Activated B cell treated with CpG ODN at 0.5 μM for 24 hours (primary cell): ENCODE measurements around the gene PCDHGA3. TPM values are rescaled to one million over a fixed set of nuclear protein-coding genes. Genes with fewer than 3 reads are reported as not detected.
"Not testable (repeated sequence)": the region's sequence is repeated elsewhere in the genome, so short reads cannot be mapped to it uniquely, and the experiment has no call there.

Experiments used
- ATAC-seq: fragments of 200-7000 bp; cut with Tn5 transposase; one replicate; pipeline ENCODE4 v1.10.0; 2021; ENCODE audit warnings: low read depth, mild to moderate bottlenecking, moderate library complexity
- CTCF ChIA-PET: fragments of 350-600 bp; sonication (Branson Sonifier 250); formaldehyde crosslinking; loops from one replicate; lab custom pipeline; 2021; ENCODE audit warnings: antibody characterized with exemption; lab: Charles Lee
- POLR2A ChIA-PET: fragments of 350-600 bp; sonication (Branson Sonifier 250); formaldehyde crosslinking; loops from one replicate; lab custom pipeline; 2021; ENCODE audit warnings: antibody characterized with exemption; lab: Charles Lee
- DNase-seq: peaks from one replicate; pipeline ENCODE4 v3.0.0; 2022
- H3K27ac Mint-ChIP-seq: one replicate; pipeline ENCODE4 v1.8.0; 2020; ENCODE audit warnings: mixed read lengths
- H3K27me3 Mint-ChIP-seq: one replicate; pipeline ENCODE4 v1.8.0; 2021; ENCODE audit warnings: mixed read lengths
- H3K36me3 Mint-ChIP-seq: one replicate; pipeline ENCODE4 v1.8.0; 2021; ENCODE audit warnings: low read depth, mixed read lengths
- H3K4me1 Mint-ChIP-seq: one replicate; pipeline ENCODE4 v1.8.0; 2021; ENCODE audit warnings: mixed read lengths
- H3K4me3 Mint-ChIP-seq: one replicate; pipeline ENCODE4 v1.8.0; 2020; ENCODE audit warnings: mild to moderate bottlenecking, mixed read lengths
- H3K9me3 Mint-ChIP-seq: one replicate; pipeline ENCODE4 v1.8.0; 2020; ENCODE audit warnings: mixed read lengths
- intact Hi-C: fragments of 100-400 bp; cut with micrococcal nuclease; formaldehyde crosslinking; loops from one replicate; pipeline ENCODE4 v1.15.1; 2024
- total RNA-seq: library from RNA; stranded (reverse); gene quantifications from 2 replicates; pipeline ENCODE4 v1.2.3, GENCODE V29; 2022
- TF ChIP-seq, protein P1 (sequence below): fragments of 200-600 bp; IDR thresholded peaks from one replicate; pipeline ENCODE4 v1.8.0; 2022; ENCODE audit warnings: antibody characterized with exemption, mild to moderate bottlenecking

The PCDHGA3 gene
- total RNA-seq, result 0.20 and 0.51 TPM in 2 replicates

DNA sequence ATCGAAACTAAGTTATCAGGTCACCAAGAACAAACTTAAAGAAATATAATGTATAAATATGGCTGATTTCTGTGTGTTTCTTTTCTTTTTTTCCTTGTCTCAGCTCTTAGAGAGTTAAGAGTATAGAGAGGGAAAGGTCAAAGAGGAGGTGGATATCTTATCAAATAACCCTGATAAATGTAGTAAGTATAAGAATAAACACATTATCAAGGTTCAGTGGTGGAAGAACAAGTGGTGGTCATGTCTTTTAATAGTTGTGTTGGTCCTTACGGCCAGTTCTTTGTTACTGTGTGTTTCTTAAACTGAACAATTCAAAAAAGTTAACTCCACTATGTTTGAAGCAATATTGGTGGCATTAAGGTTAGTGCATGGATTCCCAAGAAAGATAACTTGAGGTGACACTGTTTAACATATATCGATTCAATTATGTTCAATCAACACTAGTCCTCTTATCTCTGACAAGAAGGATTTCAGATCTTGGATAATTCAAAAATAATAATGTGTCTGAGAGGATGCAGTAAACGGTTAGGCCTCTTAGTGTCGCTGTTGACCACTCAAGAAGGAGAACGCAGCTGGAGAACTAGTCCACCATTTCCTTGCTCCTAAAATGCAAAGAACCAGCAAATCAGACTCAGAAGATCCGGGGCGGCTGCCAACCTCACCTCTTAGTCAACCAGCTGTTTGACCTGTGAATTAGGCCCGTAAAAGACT lies at the start of gene PCDHGA3:
Gene PCDHGA3, plus strand, starts transcription at position 588 of the 711 bp plus-strand sequence. CDS start 205 bp downstream, outside the sequence.
- H3K4me3 Mint-ChIP-seq, result peak within 1 kb of the TSS; percentile 7
- TF ChIP-seq, protein P1, sequence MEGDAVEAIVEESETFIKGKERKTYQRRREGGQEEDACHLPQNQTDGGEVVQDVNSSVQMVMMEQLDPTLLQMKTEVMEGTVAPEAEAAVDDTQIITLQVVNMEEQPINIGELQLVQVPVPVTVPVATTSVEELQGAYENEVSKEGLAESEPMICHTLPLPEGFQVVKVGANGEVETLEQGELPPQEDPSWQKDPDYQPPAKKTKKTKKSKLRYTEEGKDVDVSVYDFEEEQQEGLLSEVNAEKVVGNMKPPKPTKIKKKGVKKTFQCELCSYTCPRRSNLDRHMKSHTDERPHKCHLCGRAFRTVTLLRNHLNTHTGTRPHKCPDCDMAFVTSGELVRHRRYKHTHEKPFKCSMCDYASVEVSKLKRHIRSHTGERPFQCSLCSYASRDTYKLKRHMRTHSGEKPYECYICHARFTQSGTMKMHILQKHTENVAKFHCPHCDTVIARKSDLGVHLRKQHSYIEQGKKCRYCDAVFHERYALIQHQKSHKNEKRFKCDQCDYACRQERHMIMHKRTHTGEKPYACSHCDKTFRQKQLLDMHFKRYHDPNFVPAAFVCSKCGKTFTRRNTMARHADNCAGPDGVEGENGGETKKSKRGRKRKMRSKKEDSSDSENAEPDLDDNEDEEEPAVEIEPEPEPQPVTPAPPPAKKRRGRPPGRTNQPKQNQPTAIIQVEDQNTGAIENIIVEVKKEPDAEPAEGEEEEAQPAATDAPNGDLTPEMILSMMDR, result no peak
- H3K27ac Mint-ChIP-seq, result no peak within 1 kb of the TSS
- CTCF ChIA-PET, result interaction anchor here (1.1 kb wide), 1 partner anchor 224 kb away, joined by 3 read pairs; no protein-coding TSS in a partner anchor
- ATAC-seq (no peak), DNase-seq (no peak)
- peaks cover 50% of the 10 kb centered on the region for H3K27me3 Mint-ChIP-seq
- POLR2A ChIA-PET, result no interaction called here
- H3K9me3 Mint-ChIP-seq, result peaks cover 30% of the 10 kb centered on the region
- intact Hi-C loops, result no loop called here
- no peaks in the 10 kb centered on the region for H3K4me1 Mint-ChIP-seq
- H3K36me3 Mint-ChIP-seq, result peaks cover 2% of the 10 kb centered on the region

DNA sequence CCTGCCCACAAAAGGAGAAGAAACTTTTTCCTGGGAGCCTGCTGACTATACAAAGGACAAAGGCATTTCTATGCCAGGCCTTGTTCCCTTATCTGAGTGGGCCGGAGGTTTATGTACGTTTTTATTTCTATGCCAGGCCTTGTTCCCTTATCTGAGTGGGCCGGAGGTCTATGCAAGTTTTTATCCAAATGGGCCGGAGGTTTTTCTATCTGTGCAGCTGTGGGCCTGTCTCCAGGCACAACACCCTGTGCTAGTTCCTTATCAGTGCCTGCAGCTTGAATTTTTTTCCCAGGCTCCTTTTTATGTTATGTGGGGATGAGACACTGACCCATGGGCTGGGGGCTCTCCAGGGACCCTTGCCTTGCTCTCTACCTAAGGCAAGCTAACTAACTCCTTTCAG lies 45.3 kb upstream of the PCDHGA3 start:
- POLR2A ChIA-PET, result no interaction called here
- peaks cover 39% of the 10 kb centered on the region for H3K9me3 Mint-ChIP-seq
- CTCF ChIA-PET, result no interaction called here

DNA sequence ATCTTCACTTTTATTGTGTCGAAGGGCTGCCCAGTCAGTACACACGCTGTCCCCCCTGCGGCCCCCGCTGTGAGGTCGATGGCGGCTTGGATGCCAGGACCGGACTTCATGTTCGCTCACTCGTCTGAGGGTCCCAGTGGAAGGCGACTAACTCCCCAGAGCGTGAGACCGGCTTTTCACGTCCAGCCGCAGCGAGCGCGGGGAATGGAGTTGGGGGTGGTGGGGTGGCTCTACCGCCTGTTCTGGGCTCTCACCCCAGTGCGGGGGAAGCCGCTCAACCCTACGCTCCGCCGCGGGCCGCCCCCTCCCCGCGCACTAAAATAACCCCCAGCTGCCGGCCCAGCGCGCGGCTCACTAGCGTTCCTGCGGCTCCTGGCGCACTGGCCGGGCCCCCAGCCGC lies 39.9 kb upstream of the PCDHGA3 start, which contains the start of gene SLC25A2:
Gene SLC25A2, minus strand, starts transcription at position 294 of the 400 bp plus-strand sequence. Its CDS starts 184 bp downstream, at position 110.
- ATAC-seq (no peak), DNase-seq (no peak)
- Mint-ChIP-seq H3K36me3 (peaks cover 44% of the 10 kb centered on the region), H3K4me1 (no peaks in the 10 kb centered on the region), H3K27me3 (no peaks in the 10 kb centered on the region), H3K9me3 (peaks cover 26% of the 10 kb centered on the region), H3K27ac (no peak within 1 kb of the TSS), H3K4me3 (no peak within 1 kb of the TSS)
- intact Hi-C loops, result no loop called here
- ChIA-PET CTCF (no interaction called here), POLR2A (no interaction called here)
- TF ChIP-seq, protein P1, result no peak

More for the DNA sequence above, 45.3 kb upstream of the PCDHGA3 start:
- no peaks in the 10 kb centered on the region for H3K27me3 Mint-ChIP-seq
- H3K36me3 Mint-ChIP-seq, result peaks cover 57% of the 10 kb centered on the region
- TF ChIP-seq, protein P1, result no peak
- intact Hi-C loops, result no loop called here
- DNase-seq, result no peak
- ATAC-seq, result no peak
- H3K4me1 Mint-ChIP-seq, result no peaks in the 10 kb centered on the region
- H3K27ac Mint-ChIP-seq, result no peak overlapping the region
- H3K4me3 Mint-ChIP-seq, result no peak overlapping the region

DNA sequence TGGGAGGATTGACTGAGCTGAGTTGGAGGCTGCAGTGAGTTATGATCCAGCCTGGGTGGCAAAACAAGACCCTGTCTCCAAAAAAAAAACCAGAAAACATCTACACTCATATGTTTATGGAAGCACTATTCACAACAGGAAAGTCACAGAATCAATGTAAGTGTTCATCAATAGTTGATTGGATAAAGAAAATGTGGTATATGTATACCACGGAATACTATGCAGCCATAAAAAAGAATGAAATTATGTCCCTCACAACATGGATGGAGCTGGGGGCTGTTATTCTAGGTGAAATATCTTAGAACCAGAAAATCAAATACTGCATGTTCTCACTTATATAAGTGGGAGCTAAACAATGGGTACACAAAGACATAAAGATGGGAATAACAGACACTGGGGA lies 37.0 kb upstream of the PCDHGA3 start:
- CTCF ChIA-PET, result no interaction called here
- ATAC-seq (no peak), DNase-seq (no peak)
- Mint-ChIP-seq H3K27me3 (no peaks in the 10 kb centered on the region), H3K36me3 (peaks cover 56% of the 10 kb centered on the region), H3K4me1 (no peaks in the 10 kb centered on the region), H3K27ac (no peak overlapping the region), H3K9me3 (peaks cover 36% of the 10 kb centered on the region), H3K4me3 (no peak overlapping the region)
- intact Hi-C loops, result no loop called here
- POLR2A ChIA-PET, result no interaction called here
- TF ChIP-seq, protein P1, result no peak

DNA sequence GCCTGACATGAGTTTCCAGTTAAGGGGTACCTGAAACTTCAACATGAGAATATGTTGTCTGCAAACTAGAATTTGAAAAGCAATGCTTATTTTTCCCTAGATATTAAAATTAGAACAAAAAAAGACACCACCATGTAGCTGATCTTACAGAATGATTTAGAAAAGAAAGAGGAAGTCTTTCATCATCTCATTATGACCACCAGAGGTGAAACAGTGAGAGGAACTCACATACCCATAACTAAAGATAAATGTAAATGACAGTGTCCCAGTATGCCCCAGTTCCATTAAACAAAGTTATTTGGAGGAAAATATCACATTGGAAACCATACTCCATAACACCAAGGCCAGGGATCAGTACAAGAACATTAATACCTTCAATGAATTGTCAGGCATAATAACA lies 29.9 kb upstream of the PCDHGA3 start:
- CTCF ChIA-PET, result interaction anchor here (0.7 kb wide), 1 partner anchor 211 kb away, joined by 3 read pairs; no protein-coding TSS in a partner anchor
- H3K4me3 Mint-ChIP-seq, result no peak overlapping the region
- ATAC-seq (no peak), DNase-seq (no peak)
- H3K27ac Mint-ChIP-seq, result no peak overlapping the region
- peaks cover 17% of the 10 kb centered on the region for H3K4me1 Mint-ChIP-seq
- intact Hi-C loops, result no loop called here
- peaks cover 50% of the 10 kb centered on the region for H3K9me3 Mint-ChIP-seq
- no peaks in the 10 kb centered on the region for H3K27me3 Mint-ChIP-seq
- H3K36me3 Mint-ChIP-seq, result peaks cover 85% of the 10 kb centered on the region
- TF ChIP-seq, protein P1, result no peak
- POLR2A ChIA-PET, result no interaction called here

DNA sequence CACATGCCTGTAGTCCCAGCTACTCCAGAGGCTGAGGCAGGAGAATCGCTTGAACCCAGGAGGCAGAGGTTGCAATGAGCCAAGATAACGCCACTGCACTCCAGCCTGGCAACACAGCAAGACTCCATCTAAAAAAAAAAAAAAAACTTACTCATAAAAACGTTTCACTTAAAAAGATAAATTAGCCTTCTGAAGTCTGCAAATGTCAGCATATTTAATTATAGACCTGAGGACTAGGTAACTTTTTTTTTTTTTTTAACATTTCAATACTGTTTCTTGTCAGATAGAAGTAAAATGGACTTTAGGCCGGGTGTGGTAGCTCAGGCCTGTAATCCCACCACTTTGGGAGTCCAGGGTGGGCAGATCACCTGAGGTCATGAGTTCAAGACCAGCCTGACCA lies 26.7 kb upstream of the PCDHGA3 start:
- H3K4me3 Mint-ChIP-seq, ATAC-seq, intact Hi-C loops, H3K27me3 Mint-ChIP-seq, DNase-seq, CTCF ChIA-PET, H3K27ac Mint-ChIP-seq: not testable (repeated sequence)
- Mint-ChIP-seq H3K36me3 (peaks cover 84% of the 10 kb centered on the region), H3K9me3 (peaks cover 43% of the 10 kb centered on the region), H3K4me1 (peaks cover 36% of the 10 kb centered on the region)
- POLR2A ChIA-PET, result interaction anchor here (0.7 kb wide), 1 partner anchor 106 kb away, joined by 4 read pairs; no protein-coding TSS in a partner anchor
